HCT116 (cell line): Measurements from ENCODE around the gene TTC17. TPM values are rescaled to one million over a fixed set of nuclear protein-coding genes. Genes with fewer than 3 reads are reported as not detected.

Experiments
- ATAC-seq: fragments of 200-7000 bp; cut with Tn5 transposase; 2 replicates; pipeline ENCODE4 v1.9.1; 2020; ENCODE audit warnings: mild to moderate bottlenecking, moderate library complexity
- BruUV-seq: library from RNA; stranded (reverse); fragments of 400-500 nt; replicated peaks from 2 replicates; lab custom pipeline; 2021; lab: Mats Ljungman, UMichigan
- CTCF ChIA-PET: fragments of 300-600 bp; sonication (Branson Sonifier 250); formaldehyde crosslinking; loops from one replicate; lab custom pipeline; 2021; ENCODE audit warnings: antibody characterized with exemption; lab: Charles Lee
- POLR2A ChIA-PET: fragments of 300-600, 350-600 bp; sonication (Branson Sonifier 250); formaldehyde crosslinking; loops from one replicate; lab custom pipeline; 2021; ENCODE audit warnings: antibody characterized with exemption; lab: Charles Lee
- RAD21 ChIA-PET, 2 experiments: fragments of 300-600 bp; sonication (Branson Sonifier 250); formaldehyde crosslinking; loops; one replicate each; lab custom pipeline; 2023; ENCODE audit warnings: low total read pairs in 2 of 2; ENCODE audit not compliant: uncharacterized antibody in 2 of 2, unreplicated experiment in 2 of 2, low non-redundant PET in 1 of 2; lab: Charles Lee
- DNase-seq: peaks from one replicate; pipeline ENCODE4 v3.0.0-alpha.2; 2010; ENCODE audit warnings: low read depth, low spot score
- H2AFZ ChIP-seq: fragments of 200-600 bp; shearing (Covaris generic), sonication (generic); 2 replicates; pipeline ENCODE4 v1.6.1; 2017; ENCODE audit warnings: low read depth, mixed run types, mixed read lengths, antibody characterized with exemption, low read length; ENCODE audit not compliant: poor library complexity, severe bottlenecking
- H3K27ac ChIP-seq: 2 replicates; pipeline ENCODE4 v1.5.1; 2012; ENCODE audit warnings: low read depth, low read length
- H3K27me3 ChIP-seq: fragments of 200-600 bp; sonication (generic); 2 replicates; pipeline ENCODE4 v1.6.1; 2016; ENCODE audit warnings: mixed run types, low read length, mixed read lengths; ENCODE audit not compliant: insufficient read depth
- H3K36me3 ChIP-seq, 2 experiments: fragments of 200-500 bp in 1 of 2; fragments of 200-600 bp in 1 of 2; sonication (Bioruptor generic) in 1 of 2; sonication (generic) in 1 of 2; 2 replicates each; pipeline versions ENCODE4 v1.5.1 to v1.6.1; 2014 to 2016; ENCODE audit warnings: low read length in 2 of 2, inconsistent platforms in 1 of 2, mixed read lengths in 1 of 2, mixed run types in 1 of 2; ENCODE audit not compliant: insufficient read depth in 2 of 2, control insufficient read depth in 1 of 2
- H3K4me1 ChIP-seq, 2 experiments: fragments of 200-600 bp in 1 of 2; sonication (generic) in 1 of 2; 2 replicates each; pipeline versions ENCODE4 v1.5.1 to v1.6.1; 2012 to 2017; ENCODE audit warnings: low read length in 2 of 2, inconsistent platforms in 1 of 2, mild to moderate bottlenecking in 1 of 2, mixed read lengths in 1 of 2, mixed run types in 1 of 2, moderate library complexity in 1 of 2; ENCODE audit not compliant: insufficient read depth in 2 of 2, control insufficient read depth in 1 of 2
- H3K4me2 ChIP-seq: fragments of 200-600 bp; sonication (generic); 2 replicates; pipeline ENCODE4 v1.6.1; 2017; ENCODE audit warnings: mixed run types, low read length, mixed read lengths
- H3K4me3 ChIP-seq, 2 experiments: fragments of 200-600 bp in 1 of 2; sonication (generic) in 1 of 2; replicated peaks in 1 of 2; 2 replicates each; pipeline ENCODE4 v1.5.1; 2011 to 2016; ENCODE audit warnings: low read length in 2 of 2, control low read depth in 1 of 2, low read depth in 1 of 2, mild to moderate bottlenecking in 1 of 2, mixed read lengths in 1 of 2, mixed run types in 1 of 2
- H3K79me2 ChIP-seq: fragments of 200-600 bp; sonication (generic); 2 replicates; pipeline ENCODE4 v1.6.1; 2017; ENCODE audit warnings: mild to moderate bottlenecking, mixed run types, low read length, moderate library complexity, mixed read lengths; ENCODE audit not compliant: insufficient read depth
- H3K9ac ChIP-seq: fragments of 200-600 bp; sonication (generic); 2 replicates; pipeline ENCODE4 v1.6.1; 2016; ENCODE audit warnings: low read length, mixed read lengths
- H3K9me2 ChIP-seq: fragments of 200-600 bp; sonication (generic), shearing (Covaris generic); 2 replicates; pipeline ENCODE4 v1.6.1; 2017; ENCODE audit warnings: mixed run types, mild to moderate bottlenecking, moderate library complexity; ENCODE audit not compliant: insufficient read depth
- H3K9me3 ChIP-seq, 2 experiments: fragments of 200-500 bp in 1 of 2; fragments of 200-600 bp in 1 of 2; sonication (Bioruptor generic) in 1 of 2; sonication (generic) in 1 of 2; 2 replicates each; pipeline ENCODE4 v1.6.1; 2014 to 2017; ENCODE audit warnings: low read length in 2 of 2, mixed read lengths in 2 of 2, inconsistent platforms in 1 of 2, low read depth in 1 of 2, mild to moderate bottlenecking in 1 of 2, mixed run types in 1 of 2, moderate library complexity in 1 of 2; ENCODE audit not compliant: control insufficient read depth in 1 of 2, insufficient read depth in 1 of 2
- H4K20me1 ChIP-seq: fragments of 200-600 bp; sonication (generic), shearing (Covaris generic); 2 replicates; pipeline ENCODE4 v1.6.1; 2017; ENCODE audit warnings: mixed run types, mild to moderate bottlenecking, moderate library complexity; ENCODE audit not compliant: insufficient read depth
- CBX3 ChIP-seq: IDR thresholded peaks from 2 replicates; pipeline ENCODE4 v1.6.1; 2012; ENCODE audit warnings: low read depth
- CEBPB ChIP-seq: IDR thresholded peaks from 2 replicates; pipeline ENCODE4 v1.6.1; 2012; ENCODE audit warnings: low read depth
- EGR1 ChIP-seq: IDR thresholded peaks from 2 replicates; pipeline ENCODE4 v1.6.1; 2012; ENCODE audit warnings: low read depth
- ELF1 ChIP-seq: IDR thresholded peaks from 2 replicates; pipeline ENCODE4 v1.6.1; 2012; ENCODE audit warnings: low read depth, borderline replicate concordance
- EZH2 ChIP-seq: fragments of 200-600 bp; sonication (generic); IDR thresholded peaks from 2 replicates; pipeline ENCODE4 v1.6.1; 2017; ENCODE audit warnings: antibody characterized with exemption, mixed run types
- EZH2phosphoT487 ChIP-seq: fragments of 200-600 bp; IDR thresholded peaks from 2 replicates; pipeline ENCODE4 v1.6.1; 2018; ENCODE audit warnings: antibody characterized with exemption, borderline replicate concordance
- FOSL1 ChIP-seq: IDR thresholded peaks from 2 replicates; pipeline ENCODE4 v1.6.1; 2012; ENCODE audit warnings: low read depth
- JUND ChIP-seq: IDR thresholded peaks from 2 replicates; pipeline ENCODE4 v1.6.1; 2012
- RAD21 ChIP-seq: IDR thresholded peaks from 2 replicates; pipeline ENCODE4 v1.6.1; 2012; ENCODE audit warnings: low read depth, mild to moderate bottlenecking
- SP1 ChIP-seq: IDR thresholded peaks from 2 replicates; pipeline ENCODE4 v1.6.1; 2012; ENCODE audit warnings: low read depth
- SRF ChIP-seq: IDR thresholded peaks from 2 replicates; pipeline ENCODE4 v1.6.1; 2012; ENCODE audit warnings: low read depth
- YY1 ChIP-seq: IDR thresholded peaks from 2 replicates; pipeline ENCODE4 v1.6.1; 2011; ENCODE audit warnings: low read length, low read depth, moderate library complexity, mild to moderate bottlenecking; ENCODE audit not compliant: insufficient replicate concordance; ENCODE audit errors: extremely low read depth
- ZFX ChIP-seq: fragments of 450-650 bp; IDR thresholded peaks from 2 replicates; pipeline ENCODE4 v1.6.1; 2017
- ZNF274 ChIP-seq: fragments of 200-500 bp; sonication (Bioruptor generic); IDR thresholded peaks from 2 replicates; pipeline ENCODE4 v1.6.1; 2014; ENCODE audit warnings: mild to moderate bottlenecking, low read depth, low read length, inconsistent platforms
- intact Hi-C: fragments of 100-400 bp; cut with micrococcal nuclease; formaldehyde crosslinking; loops from 2 replicates; pipeline ENCODE4 v1.10.0; 2022
- total RNA-seq: library from RNA; stranded (reverse); gene quantifications from one replicate; pipeline ENCODE4 v1.2.1, GENCODE V29; 2021; ENCODE audit not compliant: unreplicated experiment
- TF ChIP-seq, protein P1 (sequence below): IDR thresholded peaks from 2 replicates; pipeline ENCODE4 v1.6.1; 2012; ENCODE audit warnings: low read depth
- TF ChIP-seq, protein P2 (sequence below): IDR thresholded peaks from 2 replicates; pipeline ENCODE4 v1.6.1; 2012

TTC17 gene
- total RNA-seq, 1 experiment from 2014 or later: 51.6 TPM

DNA sequence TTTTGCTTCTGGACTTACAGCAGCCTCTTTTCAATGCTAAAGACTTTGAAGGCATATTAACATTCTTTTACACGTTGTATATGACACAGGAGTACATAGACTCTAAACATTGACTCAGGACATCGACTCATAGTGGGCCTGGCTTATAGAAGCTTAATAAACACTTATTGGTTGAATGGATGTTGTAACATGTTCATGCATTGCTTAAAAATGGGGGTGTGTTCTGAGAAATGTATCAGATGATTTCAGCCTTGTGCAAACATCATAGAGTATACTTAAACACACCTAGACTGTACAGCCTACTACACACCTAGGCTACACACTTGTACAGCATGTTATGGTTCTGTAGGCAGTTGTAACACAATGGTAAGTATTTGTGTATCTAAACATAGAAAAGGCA, 17.9 kb downstream of the TTC17 start (continued):
- no peak for TF ChIP-seq RAD21
- TF ChIP-seq, protein P1, sequence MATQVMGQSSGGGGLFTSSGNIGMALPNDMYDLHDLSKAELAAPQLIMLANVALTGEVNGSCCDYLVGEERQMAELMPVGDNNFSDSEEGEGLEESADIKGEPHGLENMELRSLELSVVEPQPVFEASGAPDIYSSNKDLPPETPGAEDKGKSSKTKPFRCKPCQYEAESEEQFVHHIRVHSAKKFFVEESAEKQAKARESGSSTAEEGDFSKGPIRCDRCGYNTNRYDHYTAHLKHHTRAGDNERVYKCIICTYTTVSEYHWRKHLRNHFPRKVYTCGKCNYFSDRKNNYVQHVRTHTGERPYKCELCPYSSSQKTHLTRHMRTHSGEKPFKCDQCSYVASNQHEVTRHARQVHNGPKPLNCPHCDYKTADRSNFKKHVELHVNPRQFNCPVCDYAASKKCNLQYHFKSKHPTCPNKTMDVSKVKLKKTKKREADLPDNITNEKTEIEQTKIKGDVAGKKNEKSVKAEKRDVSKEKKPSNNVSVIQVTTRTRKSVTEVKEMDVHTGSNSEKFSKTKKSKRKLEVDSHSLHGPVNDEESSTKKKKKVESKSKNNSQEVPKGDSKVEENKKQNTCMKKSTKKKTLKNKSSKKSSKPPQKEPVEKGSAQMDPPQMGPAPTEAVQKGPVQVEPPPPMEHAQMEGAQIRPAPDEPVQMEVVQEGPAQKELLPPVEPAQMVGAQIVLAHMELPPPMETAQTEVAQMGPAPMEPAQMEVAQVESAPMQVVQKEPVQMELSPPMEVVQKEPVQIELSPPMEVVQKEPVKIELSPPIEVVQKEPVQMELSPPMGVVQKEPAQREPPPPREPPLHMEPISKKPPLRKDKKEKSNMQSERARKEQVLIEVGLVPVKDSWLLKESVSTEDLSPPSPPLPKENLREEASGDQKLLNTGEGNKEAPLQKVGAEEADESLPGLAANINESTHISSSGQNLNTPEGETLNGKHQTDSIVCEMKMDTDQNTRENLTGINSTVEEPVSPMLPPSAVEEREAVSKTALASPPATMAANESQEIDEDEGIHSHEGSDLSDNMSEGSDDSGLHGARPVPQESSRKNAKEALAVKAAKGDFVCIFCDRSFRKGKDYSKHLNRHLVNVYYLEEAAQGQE: no peak
- no peak for TF ChIP-seq YY1
- no peak for TF ChIP-seq EGR1

DNA sequence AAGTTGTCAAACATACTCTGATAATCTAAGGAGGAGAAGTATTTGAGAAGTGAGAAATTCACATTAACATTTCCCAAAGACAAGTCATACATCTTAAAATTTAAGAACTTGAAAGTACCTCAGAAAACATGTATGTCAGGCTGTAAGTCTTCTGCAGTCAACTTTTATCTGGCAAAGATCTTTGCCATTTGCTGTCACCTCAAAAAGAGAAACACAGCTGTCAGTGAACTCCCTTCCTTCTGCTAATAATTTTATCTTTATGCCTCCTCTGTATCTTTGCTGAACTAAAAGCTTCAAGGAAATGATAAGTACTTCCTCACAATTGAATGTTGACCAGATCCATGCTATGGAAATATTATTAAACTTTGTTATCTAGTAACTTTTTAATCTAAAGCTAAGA, 18.7 kb downstream of the TTC17 start:
- Histone ChIP-seq H3K9me2 (no peaks in the 10 kb centered on the region), H4K20me1 (no peaks in the 10 kb centered on the region; the same call in 1 of the 2 replicates), H3K4me2 (no peak overlapping the region), H2AFZ (no peak overlapping the region), H3K36me3 (peaks cover 0 to 9% of the 10 kb centered on the region in 2 experiments; a peak in 3 of 4 replicates), H3K4me1 (no peaks in the 10 kb centered on the region), H3K79me2 (peaks cover 52% of the 10 kb centered on the region), H3K27ac (no peak overlapping the region), H3K9ac (no peak overlapping the region), H3K9me3 (no peaks in the 10 kb centered on the region), H3K4me3 (no peak overlapping the region), H3K27me3 (no peaks in the 10 kb centered on the region)
- DNase-seq: no peak
- no peak for TF ChIP-seq SP1
- TF ChIP-seq, protein P1: no peak
- no peak for TF ChIP-seq ZFX
- no peak for TF ChIP-seq ELF1
- TF ChIP-seq FOSL1: no peak
- TF ChIP-seq SRF: no peak
- TF ChIP-seq JUND: no peak
- TF ChIP-seq, protein P2, sequence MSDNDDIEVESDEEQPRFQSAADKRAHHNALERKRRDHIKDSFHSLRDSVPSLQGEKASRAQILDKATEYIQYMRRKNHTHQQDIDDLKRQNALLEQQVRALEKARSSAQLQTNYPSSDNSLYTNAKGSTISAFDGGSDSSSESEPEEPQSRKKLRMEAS: no peak
- TF ChIP-seq ZNF274: no peak
- no peak for TF ChIP-seq EZH2
- TF ChIP-seq CEBPB: no peak
- no peak for TF ChIP-seq EZH2phosphoT487
- no peak for TF ChIP-seq CBX3
- intact Hi-C loops: no loop called here
- no TSS peak for BruUV-seq
- RAD21 ChIA-PET: no interaction called here
- ATAC-seq: no peak
- CTCF ChIA-PET: no interaction called here
- POLR2A ChIA-PET: no interaction called here
